ENCODE data around the gene C4A. TPM values are rescaled to one million over a fixed set of nuclear protein-coding genes. Genes with fewer than 3 reads are reported as not detected.

C4A gene
- total and polyA plus RNA-seq, 10 of the 15 experiments (the other 5 are each of a cell fraction or from before 2014, with no cell fraction given), result 0.13 to 5.4 (median 0.88) TPM; not detected in 1

- in situ Hi-C loops (cut with MboI), result no loop called here
- FAIRE-seq (no peak), DNase-seq (ENCODE audit: low read depth, low spot score) (no peak), ATAC-seq (no peak)
- WGBS (ENCODE audit: insufficient coverage, insufficient replicate concordance, low lambda C conversion rate, missing lambda C conversion rate), result 77% methylated on average over 24 of the region's 24 CpGs
- no peak overlapping the region for H3K27ac ChIP-seq (ENCODE audit: control insufficient read depth, insufficient read depth)
- H3K36me3 ChIP-seq (ENCODE audit: control insufficient read depth in 2 of 2, insufficient read depth in 2 of 2, low read length in 1 of 2), result peaks cover 0 to 4% of the 10 kb centered on the region in 2 experiments; a peak in 2 of 4 replicates
- peaks cover 3% of the 10 kb centered on the region; the same call in 1 of the 2 replicates for H3K4me1 ChIP-seq (ENCODE audit: control insufficient read depth, insufficient read depth, low read length)
- TF ChIP-seq POLR2AphosphoS5 (IDR thresholded peaks at IDR 0.05; ENCODE audit: low read length), result no peak
- TF ChIP-seq DPF2 (IDR thresholded peaks at IDR 0.05), result no peak
- TF ChIP-seq HDAC2 (IDR thresholded peaks at IDR 0.05), result no peak
- H2AFZ ChIP-seq (ENCODE audit: control insufficient read depth, low read depth, low read length), result no peak overlapping the region
- H3K9me3 ChIP-seq (replicated peaks; ENCODE audit: control insufficient read depth, insufficient read depth, low read length), result no peaks in the 10 kb centered on the region
- POLR2A ChIA-PET, result no interaction called here
- CTCF ChIA-PET, result no interaction called here
- H3K4me2 ChIP-seq (ENCODE audit: control insufficient read depth, insufficient read depth), result no peak overlapping the region
- BruUV-seq (replicated peaks), result no TSS peak
- intact Hi-C loops (cut with micrococcal nuclease; ENCODE audit: unreplicated experiment), result no loop called here
- H3K4me3 ChIP-seq, result no peak overlapping the region
- H3K27me3 ChIP-seq (replicated peaks in 1 of 2; ENCODE audit: control insufficient read depth in 2 of 2, insufficient read depth in 2 of 2, low read length in 1 of 2), result peaks cover 0 to 3% of the 10 kb centered on the region in 2 experiments; a peak in 3 of 4 replicates
- H3K9ac ChIP-seq (ENCODE audit: control insufficient read depth, insufficient read depth, low read length), result no peak overlapping the region
- SMC1A ChIA-PET (ENCODE audit: uncharacterized antibody, unreplicated experiment), result no interaction called here
- no peaks in the 10 kb centered on the region for H4K20me1 ChIP-seq (ENCODE audit: control insufficient read depth, insufficient read depth)
- RAD21 ChIA-PET (ENCODE audit: unreplicated experiment), result no interaction called here
- H3K79me2 ChIP-seq (ENCODE audit: control insufficient read depth, insufficient read depth, low read length), result no peaks in the 10 kb centered on the region
Observed at GRCh38 chr6:31947070-31947675, 34.7 kb upstream of the C4A start.

- intact Hi-C loops (cut with micrococcal nuclease; ENCODE audit: unreplicated experiment), result no loop called here
- RAD21 ChIA-PET (ENCODE audit: unreplicated experiment), result no interaction called here
- Histone ChIP-seq H3K27ac (ENCODE audit: control insufficient read depth, insufficient read depth) (no peak overlapping the region), H3K4me2 (ENCODE audit: control insufficient read depth, insufficient read depth) (no peak overlapping the region), H3K9ac (ENCODE audit: control insufficient read depth, insufficient read depth, low read length) (no peak overlapping the region), H3K4me1 (ENCODE audit: control insufficient read depth, insufficient read depth, low read length) (peaks cover 3% of the 10 kb centered on the region; the same call in 1 of the 2 replicates), H3K79me2 (ENCODE audit: control insufficient read depth, insufficient read depth, low read length) (no peaks in the 10 kb centered on the region), H3K4me3 (no peak overlapping the region), H4K20me1 (ENCODE audit: control insufficient read depth, insufficient read depth) (no peaks in the 10 kb centered on the region), H3K36me3 (ENCODE audit: control insufficient read depth in 2 of 2, insufficient read depth in 2 of 2, low read length in 1 of 2) (peaks cover under 1 to 7% of the 10 kb centered on the region in 2 experiments; a peak in 2 of 4 replicates), H3K9me3 (replicated peaks; ENCODE audit: control insufficient read depth, insufficient read depth, low read length) (no peaks in the 10 kb centered on the region), H3K27me3 (replicated peaks in 1 of 2; ENCODE audit: control insufficient read depth in 2 of 2, insufficient read depth in 2 of 2, low read length in 1 of 2) (no peaks in the 10 kb centered on the region; a peak in 2 of 4 replicates), H2AFZ (ENCODE audit: control insufficient read depth, low read depth, low read length) (no peak overlapping the region)
- no TSS peak for BruUV-seq (replicated peaks)
- SMC1A ChIA-PET (ENCODE audit: uncharacterized antibody, unreplicated experiment), result no interaction called here
- 61% methylated on average over 4 of the region's 4 CpGs for WGBS (ENCODE audit: insufficient coverage, insufficient replicate concordance, low lambda C conversion rate, missing lambda C conversion rate)
- CTCF ChIA-PET, result no interaction called here
- ATAC-seq (no peak), FAIRE-seq (no peak), DNase-seq (ENCODE audit: low read depth, low spot score) (no peak)
- in situ Hi-C loops (cut with MboI), result no loop called here
- POLR2A ChIA-PET, result no interaction called here
- TF ChIP-seq KAT2A (conservative IDR thresholded peaks at IDR 0.05; ENCODE audit: control insufficient read depth, low read depth, low read length) (no peak), CUX1 (IDR thresholded peaks at IDR 0.05; ENCODE audit: insufficient replicate concordance, low read depth, low read length) (no peak), EZH2 (IDR thresholded peaks at IDR 0.05; ENCODE audit: borderline replicate concordance, control insufficient read depth, low read depth, low read length) (no peak), STAT3 (IDR thresholded peaks at IDR 0.05; ENCODE audit: low read depth, low read length) (no peak), ZNF207 (IDR thresholded peaks at IDR 0.05; ENCODE audit: borderline replicate concordance) (no peak), BCLAF1 (IDR thresholded peaks at IDR 0.05) (no peak)
Observed at GRCh38 chr6:31947864-31948263, 34.0 kb upstream of the C4A start.

All from GM12878 (cell line).